ENCODE measurements around the gene SYT9. TPM values are rescaled to one million over a fixed set of nuclear protein-coding genes. Genes with fewer than 3 reads are reported as not detected.

SYT9 gene
- total and polyA plus RNA-seq, 4 donors, result 0.05 to 5.4 (median 2.6) TPM

DNA sequence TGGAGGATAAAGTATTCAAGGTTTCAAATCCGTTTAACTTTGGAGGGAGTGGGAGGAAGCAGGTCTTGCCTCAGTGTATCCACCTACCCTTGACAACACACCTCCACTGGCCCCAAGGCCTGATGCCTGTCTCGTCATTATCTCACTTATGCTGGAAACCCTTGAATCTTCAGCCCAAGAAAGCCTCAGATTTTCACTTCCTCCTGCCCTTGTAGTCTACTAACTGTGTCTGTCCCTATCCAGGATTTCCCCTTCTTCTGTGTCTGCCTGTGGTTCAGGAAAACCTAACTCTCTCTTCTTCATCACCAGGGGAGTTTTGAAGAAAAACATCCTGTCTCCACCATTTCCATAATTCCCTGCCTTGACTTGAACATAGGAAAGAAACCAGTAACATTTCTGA, 56.1 kb downstream of the SYT9 start:
- TF ChIP-seq YY1 (IDR thresholded peaks at IDR 0.05) (no peak), RXRA (IDR thresholded peaks at IDR 0.05) (no peak), HNF4A (conservative IDR thresholded peaks at IDR 0.05) (no peak), JUND (IDR thresholded peaks at IDR 0.05) (no peak), SP1 (IDR thresholded peaks at IDR 0.05) (no peak), NR2F2 (IDR thresholded peaks at IDR 0.05) (no peak), TAF1 (conservative IDR thresholded peaks at IDR 0.05) (no peak)
- TF ChIP-seq, protein P1, sequence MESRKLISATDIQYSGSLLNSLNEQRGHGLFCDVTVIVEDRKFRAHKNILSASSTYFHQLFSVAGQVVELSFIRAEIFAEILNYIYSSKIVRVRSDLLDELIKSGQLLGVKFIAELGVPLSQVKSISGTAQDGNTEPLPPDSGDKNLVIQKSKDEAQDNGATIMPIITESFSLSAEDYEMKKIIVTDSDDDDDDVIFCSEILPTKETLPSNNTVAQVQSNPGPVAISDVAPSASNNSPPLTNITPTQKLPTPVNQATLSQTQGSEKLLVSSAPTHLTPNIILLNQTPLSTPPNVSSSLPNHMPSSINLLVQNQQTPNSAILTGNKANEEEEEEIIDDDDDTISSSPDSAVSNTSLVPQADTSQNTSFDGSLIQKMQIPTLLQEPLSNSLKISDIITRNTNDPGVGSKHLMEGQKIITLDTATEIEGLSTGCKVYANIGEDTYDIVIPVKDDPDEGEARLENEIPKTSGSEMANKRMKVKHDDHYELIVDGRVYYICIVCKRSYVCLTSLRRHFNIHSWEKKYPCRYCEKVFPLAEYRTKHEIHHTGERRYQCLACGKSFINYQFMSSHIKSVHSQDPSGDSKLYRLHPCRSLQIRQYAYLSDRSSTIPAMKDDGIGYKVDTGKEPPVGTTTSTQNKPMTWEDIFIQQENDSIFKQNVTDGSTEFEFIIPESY (IDR thresholded peaks at IDR 0.05), result no peak
- Histone ChIP-seq H3K9me3 (ENCODE audit: control insufficient read depth in 4 of 4, low read length in 3 of 4) (no peaks in the 10 kb centered on the region), H3K27ac (ENCODE audit: low read depth in 1 of 2, low read length in 2 of 2) (no peak overlapping the region), H3K27me3 (ENCODE audit: control insufficient read depth in 4 of 4, insufficient read depth in 4 of 4, low read length in 3 of 4) (no peaks in the 10 kb centered on the region), H3K4me1 (ENCODE audit: control insufficient read depth in 4 of 4, insufficient read depth in 4 of 4, low read length in 3 of 4) (peaks cover 0 to 3% (median 0%) of the 10 kb centered on the region in 4 donors), H3K9ac (ENCODE audit: low read depth in 1 of 2, low read length in 2 of 2) (no peak overlapping the region), H3K36me3 (ENCODE audit: control insufficient read depth in 4 of 4, insufficient read depth in 3 of 4, low read depth in 1 of 4, low read length in 3 of 4) (no peaks in the 10 kb centered on the region), H3K4me3 (ENCODE audit: low read depth in 1 of 3, low read length in 3 of 3) (no peak overlapping the region)
- WGBS, result 84% methylated on average over 2 of the region's 2 CpGs
- no peak for DNase-seq (ENCODE audit: low spot score)

DNA sequence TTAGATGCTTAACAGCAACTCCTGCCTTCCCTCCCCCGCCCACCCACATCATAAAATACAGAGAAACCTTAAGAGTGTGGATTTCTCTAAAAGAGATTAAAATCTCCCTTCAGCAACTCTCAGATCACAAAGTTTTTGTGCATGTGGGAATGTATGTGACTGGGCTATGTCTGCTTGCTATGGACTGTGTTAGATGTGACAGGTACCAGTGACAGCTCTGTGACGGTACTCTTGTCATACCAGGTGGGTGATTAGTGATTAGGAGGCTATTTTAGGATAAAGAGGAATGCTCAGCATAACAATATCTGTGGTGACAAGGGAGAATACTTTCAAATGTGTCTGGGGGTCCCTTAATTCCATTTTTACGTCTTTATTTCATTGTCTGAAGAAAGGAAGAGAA, 60.2 kb downstream of the SYT9 start:
- H3K4me3 ChIP-seq (ENCODE audit: low read depth in 1 of 3, low read length in 3 of 3), result no peak overlapping the region
- no peaks in the 10 kb centered on the region for H3K4me1 ChIP-seq (ENCODE audit: control insufficient read depth in 4 of 4, insufficient read depth in 4 of 4, low read length in 3 of 4)
- H3K27me3 ChIP-seq (ENCODE audit: control insufficient read depth in 4 of 4, insufficient read depth in 4 of 4, low read length in 3 of 4), result no peaks in the 10 kb centered on the region
- 80% methylated on average over 3 of the region's 3 CpGs for WGBS
- H3K9ac ChIP-seq (ENCODE audit: low read depth in 1 of 2, low read length in 2 of 2), result no peak overlapping the region
- H3K36me3 ChIP-seq (ENCODE audit: control insufficient read depth in 4 of 4, insufficient read depth in 3 of 4, low read depth in 1 of 4, low read length in 3 of 4), result no peaks in the 10 kb centered on the region
- no peaks in the 10 kb centered on the region for H3K9me3 ChIP-seq (ENCODE audit: control insufficient read depth in 4 of 4, low read length in 3 of 4)
- no peak overlapping the region for H3K27ac ChIP-seq (ENCODE audit: low read depth in 1 of 2, low read length in 2 of 2)
- DNase-seq (ENCODE audit: low spot score), result no peak
- TF ChIP-seq RXRA (IDR thresholded peaks at IDR 0.05) (no peak), JUND (IDR thresholded peaks at IDR 0.05) (no peak), EGR1 (IDR thresholded peaks at IDR 0.05; ENCODE audit: low read depth in 2 of 2) (no peak), YY1 (IDR thresholded peaks at IDR 0.05) (no peak), FOXA2 (IDR thresholded peaks at IDR 0.05) (no peak), TAF1 (conservative IDR thresholded peaks at IDR 0.05) (no peak), GABPA (IDR thresholded peaks at IDR 0.05 in 1 of 2, conservative IDR thresholded peaks at IDR 0.05 in 1 of 2) (no peak), RAD21 (IDR thresholded peaks at IDR 0.05) (no peak)
- TF ChIP-seq, protein P2, sequence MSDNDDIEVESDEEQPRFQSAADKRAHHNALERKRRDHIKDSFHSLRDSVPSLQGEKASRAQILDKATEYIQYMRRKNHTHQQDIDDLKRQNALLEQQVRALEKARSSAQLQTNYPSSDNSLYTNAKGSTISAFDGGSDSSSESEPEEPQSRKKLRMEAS (IDR thresholded peaks at IDR 0.05), result no peak
- TF ChIP-seq, protein P1 (IDR thresholded peaks at IDR 0.05), result no peak
- TF ChIP-seq, protein P3, sequence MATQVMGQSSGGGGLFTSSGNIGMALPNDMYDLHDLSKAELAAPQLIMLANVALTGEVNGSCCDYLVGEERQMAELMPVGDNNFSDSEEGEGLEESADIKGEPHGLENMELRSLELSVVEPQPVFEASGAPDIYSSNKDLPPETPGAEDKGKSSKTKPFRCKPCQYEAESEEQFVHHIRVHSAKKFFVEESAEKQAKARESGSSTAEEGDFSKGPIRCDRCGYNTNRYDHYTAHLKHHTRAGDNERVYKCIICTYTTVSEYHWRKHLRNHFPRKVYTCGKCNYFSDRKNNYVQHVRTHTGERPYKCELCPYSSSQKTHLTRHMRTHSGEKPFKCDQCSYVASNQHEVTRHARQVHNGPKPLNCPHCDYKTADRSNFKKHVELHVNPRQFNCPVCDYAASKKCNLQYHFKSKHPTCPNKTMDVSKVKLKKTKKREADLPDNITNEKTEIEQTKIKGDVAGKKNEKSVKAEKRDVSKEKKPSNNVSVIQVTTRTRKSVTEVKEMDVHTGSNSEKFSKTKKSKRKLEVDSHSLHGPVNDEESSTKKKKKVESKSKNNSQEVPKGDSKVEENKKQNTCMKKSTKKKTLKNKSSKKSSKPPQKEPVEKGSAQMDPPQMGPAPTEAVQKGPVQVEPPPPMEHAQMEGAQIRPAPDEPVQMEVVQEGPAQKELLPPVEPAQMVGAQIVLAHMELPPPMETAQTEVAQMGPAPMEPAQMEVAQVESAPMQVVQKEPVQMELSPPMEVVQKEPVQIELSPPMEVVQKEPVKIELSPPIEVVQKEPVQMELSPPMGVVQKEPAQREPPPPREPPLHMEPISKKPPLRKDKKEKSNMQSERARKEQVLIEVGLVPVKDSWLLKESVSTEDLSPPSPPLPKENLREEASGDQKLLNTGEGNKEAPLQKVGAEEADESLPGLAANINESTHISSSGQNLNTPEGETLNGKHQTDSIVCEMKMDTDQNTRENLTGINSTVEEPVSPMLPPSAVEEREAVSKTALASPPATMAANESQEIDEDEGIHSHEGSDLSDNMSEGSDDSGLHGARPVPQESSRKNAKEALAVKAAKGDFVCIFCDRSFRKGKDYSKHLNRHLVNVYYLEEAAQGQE (IDR thresholded peaks at IDR 0.05), result no peak

All from liver (tissue), 9 donors.